ENCODE data around the gene ADGRL3. TPM values are rescaled to one million over a fixed set of nuclear protein-coding genes. Genes with fewer than 3 reads are reported as not detected.

The ADGRL3 gene
- total RNA-seq, 4 donors from 2014 or later, result 2.2 to 10.0 (median 4.6) TPM

- Histone ChIP-seq H3K9me3 (no peaks in the 10 kb centered on the region), H3K27ac (no peak overlapping the region), H3K4me3 (no peak overlapping the region), H3K27me3 (no peaks in the 10 kb centered on the region), H3K36me3 (no peaks in the 10 kb centered on the region), H3K4me1 (peaks cover 0 to 10% (median 4%) of the 10 kb centered on the region in 4 donors)
- no peak for DNase-seq
- intact Hi-C loops (cut with DNase I; ENCODE audit: low total_unique reads) (no loop called here), in situ Hi-C loops (cut with MboI; ENCODE audit: low pct_ligation_motif_present in 1 of 4, low pct_unique_long_range_greater_than_20kb in 1 of 4, low sequenced_read_pairs in 3 of 4) (no loop called here)
- TF ChIP-seq, protein P1, sequence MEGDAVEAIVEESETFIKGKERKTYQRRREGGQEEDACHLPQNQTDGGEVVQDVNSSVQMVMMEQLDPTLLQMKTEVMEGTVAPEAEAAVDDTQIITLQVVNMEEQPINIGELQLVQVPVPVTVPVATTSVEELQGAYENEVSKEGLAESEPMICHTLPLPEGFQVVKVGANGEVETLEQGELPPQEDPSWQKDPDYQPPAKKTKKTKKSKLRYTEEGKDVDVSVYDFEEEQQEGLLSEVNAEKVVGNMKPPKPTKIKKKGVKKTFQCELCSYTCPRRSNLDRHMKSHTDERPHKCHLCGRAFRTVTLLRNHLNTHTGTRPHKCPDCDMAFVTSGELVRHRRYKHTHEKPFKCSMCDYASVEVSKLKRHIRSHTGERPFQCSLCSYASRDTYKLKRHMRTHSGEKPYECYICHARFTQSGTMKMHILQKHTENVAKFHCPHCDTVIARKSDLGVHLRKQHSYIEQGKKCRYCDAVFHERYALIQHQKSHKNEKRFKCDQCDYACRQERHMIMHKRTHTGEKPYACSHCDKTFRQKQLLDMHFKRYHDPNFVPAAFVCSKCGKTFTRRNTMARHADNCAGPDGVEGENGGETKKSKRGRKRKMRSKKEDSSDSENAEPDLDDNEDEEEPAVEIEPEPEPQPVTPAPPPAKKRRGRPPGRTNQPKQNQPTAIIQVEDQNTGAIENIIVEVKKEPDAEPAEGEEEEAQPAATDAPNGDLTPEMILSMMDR (IDR thresholded peaks at IDR 0.05), result no peak
- TF ChIP-seq EP300 (IDR thresholded peaks at IDR 0.05; ENCODE audit: low read depth) (no peak), POLR2AphosphoS5 (IDR thresholded peaks at IDR 0.05) (no peak), POLR2A (IDR thresholded peaks at IDR 0.05) (no peak)
Measured at GRCh38 chr4:61561028-61561427, 360.9 kb downstream of the ADGRL3 start.

DNA sequence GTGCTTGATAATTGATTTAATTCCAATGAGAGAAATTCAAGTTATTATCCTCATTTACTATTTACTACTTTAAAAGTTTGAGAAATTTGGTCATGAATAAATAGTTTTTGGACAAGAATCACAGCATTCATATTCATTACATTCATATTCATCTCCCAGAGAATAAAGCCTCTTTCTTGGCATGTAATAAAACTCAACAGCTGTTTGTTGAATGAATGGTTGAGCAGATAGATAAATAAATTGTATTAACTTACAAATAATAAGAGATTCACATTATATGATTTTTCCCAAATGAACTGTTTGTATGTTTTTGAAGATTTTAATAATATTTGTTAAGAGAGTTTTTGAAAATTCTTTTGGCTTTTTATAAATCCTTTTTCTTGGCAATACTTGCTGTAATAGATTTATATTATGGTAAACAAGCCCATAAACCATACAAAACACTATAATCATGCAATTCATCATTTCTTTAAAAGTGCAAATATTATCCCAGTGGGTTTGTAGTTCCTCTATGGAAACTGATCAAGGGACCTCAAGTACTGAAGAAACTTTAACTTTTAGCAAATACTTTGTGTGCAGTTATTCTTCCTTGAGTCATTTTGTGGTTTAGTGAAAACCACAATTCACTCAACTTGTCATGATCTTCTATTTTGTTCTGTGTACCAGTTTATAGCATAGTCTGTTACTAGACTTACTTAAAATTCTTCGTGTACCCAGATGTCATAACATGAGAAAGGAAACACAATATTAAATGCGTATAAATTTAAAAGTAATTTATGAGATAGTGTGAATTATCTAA lies 371.8 kb downstream of the ADGRL3 start:
- H3K36me3 ChIP-seq, result no peaks in the 10 kb centered on the region
- H3K27me3 ChIP-seq, result no peaks in the 10 kb centered on the region
- DNase-seq, result no peak
- TF ChIP-seq, protein P1 (IDR thresholded peaks at IDR 0.05), result no peak
- no peak for TF ChIP-seq POLR2AphosphoS5 (IDR thresholded peaks at IDR 0.05)
- no peak for TF ChIP-seq POLR2A (IDR thresholded peaks at IDR 0.05)
- no peak for TF ChIP-seq EP300 (IDR thresholded peaks at IDR 0.05; ENCODE audit: low read depth)
- no peaks in the 10 kb centered on the region for H3K9me3 ChIP-seq
- in situ Hi-C loops (cut with MboI; ENCODE audit: low pct_ligation_motif_present in 1 of 4, low pct_unique_long_range_greater_than_20kb in 1 of 4, low sequenced_read_pairs in 3 of 4) (no loop called here), intact Hi-C loops (cut with DNase I; ENCODE audit: low total_unique reads) (no loop called here)
- WGBS, 2 donors (ENCODE audit: low coverage in 1 of 2), result 55 to 61% methylated on average over 2 of the region's 2 CpGs
- no peak overlapping the region for H3K27ac ChIP-seq
- no peak overlapping the region for H3K4me3 ChIP-seq
- H3K4me1 ChIP-seq, result no peaks in the 10 kb centered on the region

- intact Hi-C loops (cut with DNase I; ENCODE audit: low total_unique reads) (no loop called here), in situ Hi-C loops (cut with MboI; ENCODE audit: low pct_ligation_motif_present in 1 of 4, low pct_unique_long_range_greater_than_20kb in 1 of 4, low sequenced_read_pairs in 3 of 4) (no loop called here)
- H3K27me3 ChIP-seq, result no peaks in the 10 kb centered on the region
- no peaks in the 10 kb centered on the region for H3K9me3 ChIP-seq
- no peak overlapping the region for H3K27ac ChIP-seq
- no peak for DNase-seq
- H3K4me3 ChIP-seq, result no peak overlapping the region
- TF ChIP-seq, protein P1 (IDR thresholded peaks at IDR 0.05), result no peak
- TF ChIP-seq POLR2A (IDR thresholded peaks at IDR 0.05), result no peak
- no peak for TF ChIP-seq EP300 (IDR thresholded peaks at IDR 0.05; ENCODE audit: low read depth)
- no peak for TF ChIP-seq POLR2AphosphoS5 (IDR thresholded peaks at IDR 0.05)
- no peaks in the 10 kb centered on the region for H3K4me1 ChIP-seq
- H3K36me3 ChIP-seq, result no peaks in the 10 kb centered on the region
- 41 to 62% methylated on average over 2 of the region's 2 CpGs for whole genome bisulfite sequencing, 2 donors (ENCODE audit: low coverage in 1 of 2)
Measured at GRCh38 chr4:61575796-61576195, 375.7 kb downstream of the ADGRL3 start.

GRCh38 chr4:61579786-61580185 lies 379.7 kb downstream of the ADGRL3 start:
- TF ChIP-seq, protein P1 (IDR thresholded peaks at IDR 0.05), result no peak
- no peak for TF ChIP-seq EP300 (IDR thresholded peaks at IDR 0.05; ENCODE audit: low read depth)
- no peak for TF ChIP-seq POLR2A (IDR thresholded peaks at IDR 0.05)
- TF ChIP-seq POLR2AphosphoS5 (IDR thresholded peaks at IDR 0.05), result no peak
- Histone ChIP-seq H3K9me3 (no peaks in the 10 kb centered on the region), H3K27me3 (no peaks in the 10 kb centered on the region), H3K27ac (no peak overlapping the region), H3K36me3 (no peaks in the 10 kb centered on the region), H3K4me3 (no peak overlapping the region), H3K4me1 (no peaks in the 10 kb centered on the region)
- in situ Hi-C loops (cut with MboI; ENCODE audit: low pct_ligation_motif_present in 1 of 4, low pct_unique_long_range_greater_than_20kb in 1 of 4, low sequenced_read_pairs in 3 of 4) (no loop called here), intact Hi-C loops (cut with DNase I; ENCODE audit: low total_unique reads) (no loop called here)
- DNase-seq, result no peak
- 73 to 75% methylated on average over 1 of the region's 1 CpG for WGBS, 2 donors (ENCODE audit: low coverage in 1 of 2)

Measured in transverse colon (tissue), 4 donors.